Suppressor macrophage treated with lipopolysaccharide for 4 hours (primary cell): Measurements from ENCODE around the gene TELO2.

Experiments
- DNase-seq: peaks from one replicate; pipeline ENCODE4 v3.0.0-alpha.2; 2020

TELO2 gene

GRCh38 chr16:1539720-1540555 lies 46.8 kb downstream of the TELO2 start:
- DNase-seq, result no peak

- no peak for DNase-seq
Measured at GRCh38 chr16:1540556-1540855, 47.3 kb downstream of the TELO2 start.

- no peak for DNase-seq
Measured at GRCh38 chr16:1541293-1542165, 48.4 kb downstream of the TELO2 start.

- DNase-seq, result no peak
Measured at GRCh38 chr16:1542166-1542500, 49.0 kb downstream of the TELO2 start.

- no peak for DNase-seq
Measured at GRCh38 chr16:1542533-1542932, 49.4 kb downstream of the TELO2 start.

GRCh38 chr16:1543085-1543896 lies 50.1 kb downstream of the TELO2 start:
- peak; percentile 89 for DNase-seq

GRCh38 chr16:1545044-1546040 lies 52.2 kb downstream of the TELO2 start:
- no peak for DNase-seq

GRCh38 chr16:1546430-1546829 lies 53.3 kb downstream of the TELO2 start:
- no peak for DNase-seq

GRCh38 chr16:1548233-1548632 lies 55.1 kb downstream of the TELO2 start:
- no peak for DNase-seq

GRCh38 chr16:1548727-1549126 lies 55.6 kb downstream of the TELO2 start:
- DNase-seq, result no peak

GRCh38 chr16:1550069-1550468 lies 56.9 kb downstream of the TELO2 start:
- no peak for DNase-seq

- DNase-seq, result no peak
Measured at GRCh38 chr16:1550696-1551095, 57.5 kb downstream of the TELO2 start.

GRCh38 chr16:1551166-1551565 lies 58.0 kb downstream of the TELO2 start:
- no peak for DNase-seq

- no peak for DNase-seq
Measured at GRCh38 chr16:1552129-1552528, 59.0 kb downstream of the TELO2 start.

- DNase-seq, result no peak
Measured at GRCh38 chr16:1553946-1554825, 61.0 kb downstream of the TELO2 start.

GRCh38 chr16:1554826-1555445 lies 61.8 kb downstream of the TELO2 start:
- no peak for DNase-seq

- no peak for DNase-seq
Measured at GRCh38 chr16:1556254-1556653, 63.1 kb downstream of the TELO2 start.

- DNase-seq, result no peak
Measured at GRCh38 chr16:1557074-1557473, 63.9 kb downstream of the TELO2 start.

GRCh38 chr16:1557576-1557975 lies 64.4 kb downstream of the TELO2 start:
- DNase-seq, result no peak

GRCh38 chr16:1559446-1559975 lies 66.4 kb downstream of the TELO2 start:
- DNase-seq, result no peak
